Adrenal gland (tissue), 5 donors: ENCODE measurements around the gene ZNF382.

Source experiments
- CTCF ChIP-seq, 6 experiments: fragments of 450-650 bp in 4 of 6; fragments of 200-600 bp in 2 of 6; sonication (generic) in 1 of 6; IDR thresholded peaks; 1 replicate in 5 of 6; 2 replicates in 1 of 6; pipeline versions ENCODE4 v1.5.1 to v1.8.0; 2016 to 2021; ENCODE audit warnings: antibody characterized with exemption in 6 of 6, mild to moderate bottlenecking in 2 of 6, moderate library complexity in 1 of 6
- POLR2A ChIP-seq, 2 donors: fragments of 450-650 bp; IDR thresholded peaks; one replicate each; pipeline ENCODE4 v1.6.1; 2017; ENCODE audit warnings: antibody characterized with exemption in 2 of 2, mild to moderate bottlenecking in 2 of 2, moderate library complexity in 1 of 2
- donor health status: DM: no; HTN: no; CAD: no.

DNA sequence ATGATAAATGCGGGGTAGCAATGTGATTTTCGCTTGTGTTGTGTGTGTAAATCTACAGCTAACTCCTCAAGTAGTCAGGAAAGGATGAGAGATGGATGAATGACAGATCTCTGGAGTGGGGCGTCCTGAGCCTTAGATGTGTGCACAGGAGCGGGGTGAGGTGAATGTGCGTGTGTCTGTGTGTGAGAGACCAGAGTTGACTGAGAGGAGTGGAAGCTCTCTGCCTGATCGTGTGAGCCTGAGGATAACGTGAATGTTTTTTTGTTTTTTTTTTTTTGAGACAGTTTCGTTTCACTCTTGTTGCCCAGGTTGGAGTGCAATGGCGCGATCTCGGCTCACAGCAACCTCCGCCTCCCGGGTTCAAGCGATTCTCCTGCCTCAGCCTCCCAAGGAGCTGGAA is 60.7 kb downstream of the ZNF382 start:
- TF ChIP-seq CTCF (IDR thresholded peaks at IDR 0.05): no peak
- TF ChIP-seq POLR2A (IDR thresholded peaks at IDR 0.05): no peak
